T47D (cell line): Measurements from ENCODE around the gene TEC.
"Not testable (repeated sequence)": the region's sequence is repeated elsewhere in the genome, so short reads cannot be mapped to it uniquely, and the experiment has no call there.

ENCODE experiments used
- DNase-seq, 2 experiments: peaks; one replicate each; pipeline versions ENCODE4 v3.0.0 to v3.0.0-alpha.2; 2011 to 2012; ENCODE audit warnings: low read depth in 1 of 2, low spot score in 1 of 2
- JUND ChIP-seq: IDR thresholded peaks from 2 replicates; pipeline ENCODE4 v1.6.1; 2012; ENCODE audit warnings: low read depth
- in situ Hi-C: cut with HindIII; loops from 2 replicates; pipeline ENCODE4 v1.10.0; 2016; ENCODE audit warnings: low sequenced_read_pairs, low pct_unique_long_range_greater_than_20kb

Gene TEC

DNA sequence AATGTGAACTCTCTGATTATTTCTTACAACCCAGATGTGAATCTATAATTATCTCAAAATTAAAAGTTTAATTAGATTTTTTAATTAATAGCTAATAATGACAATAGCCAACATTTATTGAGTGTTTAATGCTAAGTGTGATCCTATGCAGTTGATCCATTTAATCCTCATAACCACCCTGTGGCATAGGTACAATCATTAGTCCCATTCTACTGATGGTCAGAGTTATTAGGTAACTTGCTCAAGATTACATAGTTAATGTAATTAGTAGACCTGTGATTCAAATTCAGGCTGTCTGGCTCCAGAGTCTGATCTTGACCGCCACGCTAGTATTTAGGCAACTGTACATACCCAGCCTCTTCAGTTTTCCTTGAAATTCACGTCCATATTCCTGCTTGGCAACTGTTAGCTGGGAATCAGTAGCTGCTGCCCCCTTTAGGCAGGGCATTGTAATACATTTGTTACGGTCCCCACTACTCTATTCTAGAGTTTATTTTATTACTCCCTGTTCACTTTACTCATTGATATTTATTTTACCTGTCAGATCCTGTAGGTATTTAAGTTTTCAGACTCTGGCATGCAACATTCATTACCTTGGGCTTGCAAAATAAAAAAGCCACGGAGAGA lies 20.6 kb upstream of the TEC start:
- peak; percentile 44 to 59 for DNase-seq
- no peak for TF ChIP-seq JUND
- in situ Hi-C loops = no loop called here

GRCh38 chr4:48286060-48286459 lies 16.4 kb upstream of the TEC start:
- DNase-seq, in situ Hi-C loops: not testable (repeated sequence)

GRCh38 chr4:48285640-48286039 lies 16.0 kb upstream of the TEC start:
- DNase-seq, in situ Hi-C loops: not testable (repeated sequence)

DNA sequence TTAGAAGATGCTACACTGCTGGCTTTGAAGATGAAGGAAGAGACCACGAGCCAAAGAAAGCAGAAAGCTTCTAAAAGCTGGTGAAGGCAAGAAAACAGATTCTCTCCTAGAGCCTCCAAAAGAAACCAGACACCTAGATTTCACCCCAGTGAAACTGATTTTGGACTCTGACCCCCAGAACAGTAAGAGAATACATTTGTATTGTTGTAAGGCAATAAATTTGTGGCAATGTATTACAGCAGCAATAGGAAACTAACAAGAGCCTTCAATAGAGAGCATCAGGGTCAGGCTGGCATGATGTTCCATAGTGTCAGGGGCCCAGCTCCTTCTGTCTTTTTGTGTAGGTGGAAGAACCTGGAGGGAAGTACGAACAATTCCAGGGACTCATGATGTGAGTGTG lies 6.0 kb upstream of the TEC start:
- DNase-seq = no peak
- TF ChIP-seq JUND = no peak
- in situ Hi-C loops = no loop called here

DNA sequence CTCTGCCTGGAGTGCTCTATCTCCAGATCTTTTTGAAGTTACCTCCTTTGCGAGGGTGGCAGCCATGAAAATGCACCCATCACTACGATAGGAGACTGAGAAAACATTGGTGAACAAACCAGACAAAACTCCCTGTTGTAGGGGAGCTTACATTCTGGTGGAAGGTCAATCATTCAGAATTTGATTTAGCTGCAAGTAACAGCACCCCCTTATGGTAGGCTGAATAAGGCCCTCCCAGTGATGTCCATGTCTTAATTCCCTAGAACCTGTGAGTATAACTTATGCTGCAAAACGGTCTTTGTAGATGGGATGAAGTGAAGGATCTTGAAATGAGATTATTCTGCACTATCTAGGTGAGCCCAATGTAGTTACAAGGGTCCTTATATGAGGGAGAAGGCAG lies 5.6 kb upstream of the TEC start:
- in situ Hi-C loops = no loop called here
- peak in 1 of 2 experiments; percentile 16 for DNase-seq
- no peak for TF ChIP-seq JUND

GRCh38 chr4:48271626-48272025 lies 2.0 kb upstream of the TEC start:
- no peak for DNase-seq
- TF ChIP-seq JUND = no peak
- in situ Hi-C loops = no loop called here

- no peak for DNase-seq
- TF ChIP-seq JUND = no peak
- in situ Hi-C loops = no loop called here
Observed at GRCh38 chr4:48270951-48271473, 1.4 kb upstream of the TEC start.

DNA sequence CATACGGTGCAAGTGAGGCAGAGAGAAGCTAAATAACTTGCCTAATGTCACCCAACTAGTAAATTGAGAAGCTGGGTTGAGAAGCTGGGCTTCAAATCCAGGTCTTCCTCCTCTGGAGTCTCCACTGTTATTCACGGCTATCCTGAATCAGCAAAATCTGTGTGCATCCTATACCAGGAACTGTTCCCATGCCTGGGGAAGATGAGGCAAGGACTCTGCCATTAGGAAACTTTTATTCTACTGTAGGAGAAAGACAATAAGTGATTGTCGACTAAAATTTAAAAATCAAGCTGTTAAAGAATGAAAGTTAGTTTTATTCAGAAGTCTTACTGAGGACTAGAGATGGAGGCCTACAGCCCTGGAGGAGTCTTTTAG lies 872 bp upstream of the TEC start:
- no peak for TF ChIP-seq JUND
- in situ Hi-C loops = no loop called here
- DNase-seq = no peak

DNA sequence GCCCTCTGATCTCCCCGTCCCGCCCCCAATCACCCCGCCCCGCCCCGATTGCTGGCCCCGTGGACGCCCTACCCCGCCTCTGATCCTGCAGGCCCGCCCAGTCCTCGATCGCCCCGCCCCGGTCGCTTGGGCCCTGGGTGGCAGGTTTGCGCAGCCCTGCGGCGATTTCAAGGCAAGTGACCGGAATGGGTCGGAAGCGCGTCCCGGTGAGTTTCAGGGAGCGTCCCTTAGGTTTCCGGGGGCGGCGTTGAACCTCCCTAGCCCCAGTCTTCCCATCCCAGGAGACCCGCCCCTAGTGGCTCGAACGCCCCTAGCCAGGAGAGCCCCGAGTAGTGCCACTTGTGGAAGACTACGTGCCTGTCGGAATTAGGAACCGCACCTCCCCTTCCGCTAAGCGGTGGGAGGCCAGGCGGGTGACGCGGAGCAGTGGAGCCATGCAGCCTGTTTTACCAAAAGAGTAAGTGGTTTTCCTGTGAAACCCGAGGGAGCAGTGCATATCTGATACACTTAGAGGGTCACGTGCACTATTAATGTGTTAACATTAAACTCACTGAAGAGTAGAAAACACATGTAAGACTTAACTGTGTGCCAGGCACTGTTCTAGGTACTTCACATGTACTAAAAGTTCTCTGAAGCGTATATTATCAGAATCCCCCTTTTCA lies 354 bp upstream of the TEC start:
- TF ChIP-seq JUND = no peak
- in situ Hi-C loops = no loop called here
- peak; percentile 84 to 94 for DNase-seq

- in situ Hi-C loops = no loop called here
- TF ChIP-seq JUND = no peak
- DNase-seq = no peak
Observed at GRCh38 chr4:48267574-48267973, 2.1 kb downstream of the TEC start.

DNA sequence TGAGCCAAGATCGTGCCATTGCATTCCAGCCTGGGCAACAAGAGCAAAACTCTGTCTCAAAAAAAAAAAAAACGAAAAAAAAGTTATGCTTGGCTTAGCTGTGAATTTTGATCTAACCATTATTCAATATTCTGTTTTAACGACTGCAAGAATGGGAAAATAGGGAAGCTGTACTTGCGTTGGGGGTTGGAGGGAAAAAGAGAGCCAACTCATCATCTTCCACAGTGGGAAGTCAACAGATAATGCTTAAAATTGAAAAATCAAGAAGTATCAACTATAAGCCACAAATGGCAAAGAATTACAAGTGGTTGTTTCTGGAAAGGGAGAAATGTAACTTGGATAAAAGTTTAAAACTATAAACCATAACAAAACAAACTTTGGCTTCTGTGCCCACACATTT lies 2.9 kb downstream of the TEC start:
- in situ Hi-C loops = no loop called here
- DNase-seq = no peak
- no peak for TF ChIP-seq JUND

DNA sequence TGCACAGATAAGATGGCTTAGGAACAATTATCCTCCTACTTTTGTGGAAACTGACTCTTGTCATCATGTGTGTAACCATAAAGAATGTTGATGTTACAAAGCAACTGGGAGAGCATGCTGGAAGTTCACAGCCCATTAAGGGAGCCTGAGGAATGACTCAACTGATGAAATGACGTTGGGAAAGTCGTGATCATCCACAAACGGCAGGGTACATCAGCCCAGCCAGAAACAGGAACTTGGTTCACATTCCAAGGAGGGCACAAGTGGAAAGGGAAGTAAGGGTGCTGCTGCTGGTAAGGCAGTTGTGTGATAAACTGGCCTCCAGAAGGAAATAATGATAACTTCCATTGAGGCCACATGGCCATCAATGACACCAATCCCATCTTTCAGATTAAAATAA lies 6.7 kb downstream of the TEC start:
- no peak for TF ChIP-seq JUND
- no peak for DNase-seq
- in situ Hi-C loops = no loop called here

DNA sequence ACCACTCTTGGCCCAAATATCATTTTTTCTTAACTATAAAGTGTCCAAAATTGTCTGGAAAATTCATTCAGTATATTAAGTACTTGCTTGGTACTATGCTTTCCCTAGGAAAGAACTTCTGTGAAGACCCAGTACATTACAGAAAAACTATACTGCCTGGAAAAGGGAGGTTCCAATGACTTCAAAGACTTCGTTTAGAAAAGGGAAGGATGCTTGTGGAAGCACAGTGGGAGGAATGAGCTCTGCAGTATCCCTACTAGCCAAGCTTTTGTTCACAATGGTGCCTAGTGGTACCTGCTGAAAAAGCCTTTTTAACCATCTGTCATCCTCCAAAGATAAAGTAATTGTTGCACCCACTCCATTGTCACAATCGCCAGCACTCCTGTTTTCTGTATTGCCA lies 7.2 kb downstream of the TEC start:
- no peak for TF ChIP-seq JUND
- no peak for DNase-seq
- in situ Hi-C loops = no loop called here

DNA sequence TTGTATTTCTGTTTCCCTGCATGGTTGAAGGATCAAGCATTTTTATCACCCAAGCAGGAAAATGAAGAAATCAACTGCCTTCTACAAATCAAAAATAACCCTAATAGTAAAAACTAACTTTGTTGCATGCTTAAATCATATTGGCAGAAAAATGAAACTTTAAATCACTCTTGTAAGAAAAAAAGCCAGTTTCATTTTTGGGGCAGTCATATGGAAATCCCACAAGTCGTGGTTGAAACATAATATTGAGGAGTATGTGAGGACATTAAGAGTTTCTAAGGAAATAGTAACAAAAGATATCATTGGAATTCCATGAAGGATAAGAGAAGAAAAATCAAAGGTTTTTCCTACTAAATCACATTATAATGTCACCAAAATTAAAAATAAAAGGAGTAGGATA lies 8.4 kb downstream of the TEC start:
- no peak for DNase-seq
- no peak for TF ChIP-seq JUND
- in situ Hi-C loops = no loop called here
